ENCODE measurements around the gene LRRC70.

Gene LRRC70

GRCh38 chr5:62542720-62543119 lies 35.9 kb upstream of the LRRC70 start:
- Histone ChIP-seq H3K27ac (ENCODE audit: insufficient read depth in 1 of 2, low read depth in 1 of 2, low read length in 2 of 2, poor library complexity in 1 of 2, severe bottlenecking in 2 of 2) (no peak overlapping the region), H3K36me3 (ENCODE audit: control insufficient read depth in 4 of 4, insufficient read depth in 4 of 4, low read length in 3 of 4) (peaks cover 4 to 14% (median 8%) of the 10 kb centered on the region in 4 experiments), H3K4me1 (ENCODE audit: control extremely low read depth in 1 of 4, control insufficient read depth in 4 of 4, insufficient read depth in 4 of 4, low read length in 3 of 4) (peaks cover 0 to 5% (median 0%) of the 10 kb centered on the region in 4 experiments), H3K9me3 (ENCODE audit: control extremely low read depth in 1 of 5, control insufficient read depth in 4 of 5, insufficient read depth in 2 of 5, low read depth in 1 of 5, low read length in 4 of 5) (no peaks in the 10 kb centered on the region), H3K4me3 (ENCODE audit: control insufficient read depth in 1 of 7, extremely low read depth in 1 of 7, insufficient read depth in 4 of 7, low read depth in 2 of 7, low read length in 6 of 7) (no peak overlapping the region), H3K27me3 (replicated peaks in 2 of 5; ENCODE audit: control insufficient read depth in 4 of 5, insufficient read depth in 5 of 5, low read length in 4 of 5) (no peaks in the 10 kb centered on the region)
- POLR2A ChIA-PET, result no interaction called here
- CTCF ChIA-PET, result interaction anchor here (0.8 kb wide), 1 partner anchor 85 kb away, joined by 3 read pairs; no protein-coding TSS in a partner anchor
- no CpG with 5 or more reads among the region's 1 CpG for WGBS (ENCODE audit: insufficient coverage)
- no peak for DNase-seq

GRCh38 chr5:62547945-62548630 lies 30.5 kb upstream of the LRRC70 start:
- Histone ChIP-seq H3K9me3 (ENCODE audit: control extremely low read depth in 1 of 5, control insufficient read depth in 4 of 5, insufficient read depth in 2 of 5, low read depth in 1 of 5, low read length in 4 of 5) (no peaks in the 10 kb centered on the region), H3K27ac (ENCODE audit: insufficient read depth in 1 of 2, low read depth in 1 of 2, low read length in 2 of 2, poor library complexity in 1 of 2, severe bottlenecking in 2 of 2) (peak overlapping the region in 1 of 2 experiments; percentile 9), H3K27me3 (replicated peaks in 2 of 5; ENCODE audit: control insufficient read depth in 4 of 5, insufficient read depth in 5 of 5, low read length in 4 of 5) (no peaks in the 10 kb centered on the region), H3K4me3 (ENCODE audit: control insufficient read depth in 1 of 7, extremely low read depth in 1 of 7, insufficient read depth in 4 of 7, low read depth in 2 of 7, low read length in 6 of 7) (no peak overlapping the region), H3K4me1 (ENCODE audit: control extremely low read depth in 1 of 4, control insufficient read depth in 4 of 4, insufficient read depth in 4 of 4, low read length in 3 of 4) (peaks cover 0 to 5% (median 0%) of the 10 kb centered on the region in 4 experiments), H3K36me3 (ENCODE audit: control insufficient read depth in 4 of 4, insufficient read depth in 4 of 4, low read length in 3 of 4) (peaks cover 0 to 10% (median under 1%) of the 10 kb centered on the region in 4 experiments)
- DNase-seq, result peak in 2 of 3 donors; percentile 32 to 55
- WGBS (ENCODE audit: insufficient coverage), result 100% methylated on average over 1 of the region's 3 CpGs
- CTCF ChIA-PET, result interaction anchor here (1.3 kb wide), 1 partner anchor 23 kb away, joined by 3 read pairs; no protein-coding TSS in a partner anchor
- POLR2A ChIA-PET, result no interaction called here

GRCh38 chr5:62550103-62550502 lies 28.5 kb upstream of the LRRC70 start:
- no peak for DNase-seq
- ChIA-PET CTCF (interaction anchor here (1.7 kb wide), 1 partner anchor 12 kb away, joined by 4 read pairs; no protein-coding TSS in a partner anchor), POLR2A (interaction anchor here (0.6 kb wide), 1 partner anchor 13 kb away, joined by 3 read pairs; no protein-coding TSS in a partner anchor)
- Histone ChIP-seq H3K9me3 (ENCODE audit: control extremely low read depth in 1 of 5, control insufficient read depth in 4 of 5, insufficient read depth in 2 of 5, low read depth in 1 of 5, low read length in 4 of 5) (no peaks in the 10 kb centered on the region), H3K27ac (ENCODE audit: insufficient read depth in 1 of 2, low read depth in 1 of 2, low read length in 2 of 2, poor library complexity in 1 of 2, severe bottlenecking in 2 of 2) (no peak overlapping the region), H3K27me3 (replicated peaks in 2 of 5; ENCODE audit: control insufficient read depth in 4 of 5, insufficient read depth in 5 of 5, low read length in 4 of 5) (no peaks in the 10 kb centered on the region), H3K4me3 (ENCODE audit: control insufficient read depth in 1 of 7, extremely low read depth in 1 of 7, insufficient read depth in 4 of 7, low read depth in 2 of 7, low read length in 6 of 7) (no peak overlapping the region), H3K36me3 (ENCODE audit: control insufficient read depth in 4 of 4, insufficient read depth in 4 of 4, low read length in 3 of 4) (peaks cover 0 to 11% (median 6%) of the 10 kb centered on the region in 4 experiments), H3K4me1 (ENCODE audit: control extremely low read depth in 1 of 4, control insufficient read depth in 4 of 4, insufficient read depth in 4 of 4, low read length in 3 of 4) (peaks cover 0 to 5% (median 0%) of the 10 kb centered on the region in 4 experiments)
- WGBS (ENCODE audit: insufficient coverage), result no CpG with 5 or more reads among the region's 2 CpGs

GRCh38 chr5:62555930-62556329 lies 22.7 kb upstream of the LRRC70 start:
- Histone ChIP-seq H3K27ac (ENCODE audit: insufficient read depth in 1 of 2, low read depth in 1 of 2, low read length in 2 of 2, poor library complexity in 1 of 2, severe bottlenecking in 2 of 2) (no peak overlapping the region), H3K36me3 (ENCODE audit: control insufficient read depth in 4 of 4, insufficient read depth in 4 of 4, low read length in 3 of 4) (peaks cover 2 to 26% (median 10%) of the 10 kb centered on the region in 4 experiments), H3K4me3 (ENCODE audit: control insufficient read depth in 1 of 7, extremely low read depth in 1 of 7, insufficient read depth in 4 of 7, low read depth in 2 of 7, low read length in 6 of 7) (no peak overlapping the region), H3K4me1 (ENCODE audit: control extremely low read depth in 1 of 4, control insufficient read depth in 4 of 4, insufficient read depth in 4 of 4, low read length in 3 of 4) (no peaks in the 10 kb centered on the region), H3K9me3 (ENCODE audit: control extremely low read depth in 1 of 5, control insufficient read depth in 4 of 5, insufficient read depth in 2 of 5, low read depth in 1 of 5, low read length in 4 of 5) (no peaks in the 10 kb centered on the region), H3K27me3 (replicated peaks in 2 of 5; ENCODE audit: control insufficient read depth in 4 of 5, insufficient read depth in 5 of 5, low read length in 4 of 5) (no peaks in the 10 kb centered on the region)
- CTCF ChIA-PET, result interaction anchor here (1.4 kb wide), 2 partner anchors 18 to 108 kb away, joined by 3 read pairs; no protein-coding TSS in a partner anchor
- POLR2A ChIA-PET, result no interaction called here
- no peak for DNase-seq

- no peak overlapping the region for H3K4me3 ChIP-seq (ENCODE audit: control insufficient read depth in 1 of 7, extremely low read depth in 1 of 7, insufficient read depth in 4 of 7, low read depth in 2 of 7, low read length in 6 of 7)
- H3K27me3 ChIP-seq (replicated peaks in 2 of 5; ENCODE audit: control insufficient read depth in 4 of 5, insufficient read depth in 5 of 5, low read length in 4 of 5), result no peaks in the 10 kb centered on the region
- POLR2A ChIA-PET, result no interaction called here
- no peak overlapping the region for H3K27ac ChIP-seq (ENCODE audit: insufficient read depth in 1 of 2, low read depth in 1 of 2, low read length in 2 of 2, poor library complexity in 1 of 2, severe bottlenecking in 2 of 2)
- H3K36me3 ChIP-seq (ENCODE audit: control insufficient read depth in 4 of 4, insufficient read depth in 4 of 4, low read length in 3 of 4), result peaks cover 2 to 27% (median 7%) of the 10 kb centered on the region in 4 experiments
- no peaks in the 10 kb centered on the region for H3K9me3 ChIP-seq (ENCODE audit: control extremely low read depth in 1 of 5, control insufficient read depth in 4 of 5, insufficient read depth in 2 of 5, low read depth in 1 of 5, low read length in 4 of 5)
- no peaks in the 10 kb centered on the region for H3K4me1 ChIP-seq (ENCODE audit: control extremely low read depth in 1 of 4, control insufficient read depth in 4 of 4, insufficient read depth in 4 of 4, low read length in 3 of 4)
- DNase-seq, result no peak
- CTCF ChIA-PET, result no interaction called here
- WGBS (ENCODE audit: insufficient coverage), result 92% methylated on average over 3 of the region's 3 CpGs
Measured at GRCh38 chr5:62558941-62559340, 19.7 kb upstream of the LRRC70 start.

GRCh38 chr5:62560786-62561185 lies 17.8 kb upstream of the LRRC70 start:
- DNase-seq, result no peak
- H3K4me3 ChIP-seq (ENCODE audit: control insufficient read depth in 1 of 7, extremely low read depth in 1 of 7, insufficient read depth in 4 of 7, low read depth in 2 of 7, low read length in 6 of 7), result no peak overlapping the region
- peaks cover 0 to 3% (median 0%) of the 10 kb centered on the region in 5 experiments for H3K9me3 ChIP-seq (ENCODE audit: control extremely low read depth in 1 of 5, control insufficient read depth in 4 of 5, insufficient read depth in 2 of 5, low read depth in 1 of 5, low read length in 4 of 5)
- ChIA-PET CTCF (interaction anchor here (1.4 kb wide), 1 partner anchor 10 kb away, joined by 4 read pairs; no protein-coding TSS in a partner anchor), POLR2A (no interaction called here)
- WGBS (ENCODE audit: insufficient coverage), result no CpG with 5 or more reads among the region's 1 CpG
- no peak overlapping the region for H3K27ac ChIP-seq (ENCODE audit: insufficient read depth in 1 of 2, low read depth in 1 of 2, low read length in 2 of 2, poor library complexity in 1 of 2, severe bottlenecking in 2 of 2)
- no peaks in the 10 kb centered on the region for H3K27me3 ChIP-seq (replicated peaks in 2 of 5; ENCODE audit: control insufficient read depth in 4 of 5, insufficient read depth in 5 of 5, low read length in 4 of 5)
- H3K36me3 ChIP-seq (ENCODE audit: control insufficient read depth in 4 of 4, insufficient read depth in 4 of 4, low read length in 3 of 4), result peaks cover 2 to 27% (median 7%) of the 10 kb centered on the region in 4 experiments
- H3K4me1 ChIP-seq (ENCODE audit: control extremely low read depth in 1 of 4, control insufficient read depth in 4 of 4, insufficient read depth in 4 of 4, low read length in 3 of 4), result peaks cover 0 to 2% (median 0%) of the 10 kb centered on the region in 4 experiments

- Histone ChIP-seq H3K27me3 (replicated peaks in 2 of 5; ENCODE audit: control insufficient read depth in 4 of 5, insufficient read depth in 5 of 5, low read length in 4 of 5) (no peaks in the 10 kb centered on the region), H3K27ac (ENCODE audit: insufficient read depth in 1 of 2, low read depth in 1 of 2, low read length in 2 of 2, poor library complexity in 1 of 2, severe bottlenecking in 2 of 2) (no peak overlapping the region), H3K36me3 (ENCODE audit: control insufficient read depth in 4 of 4, insufficient read depth in 4 of 4, low read length in 3 of 4) (peaks cover 2 to 26% (median 10%) of the 10 kb centered on the region in 4 experiments), H3K4me3 (ENCODE audit: control insufficient read depth in 1 of 7, extremely low read depth in 1 of 7, insufficient read depth in 4 of 7, low read depth in 2 of 7, low read length in 6 of 7) (no peak overlapping the region), H3K4me1 (ENCODE audit: control extremely low read depth in 1 of 4, control insufficient read depth in 4 of 4, insufficient read depth in 4 of 4, low read length in 3 of 4) (peaks cover 0 to 2% (median 0%) of the 10 kb centered on the region in 4 experiments), H3K9me3 (ENCODE audit: control extremely low read depth in 1 of 5, control insufficient read depth in 4 of 5, insufficient read depth in 2 of 5, low read depth in 1 of 5, low read length in 4 of 5) (peaks cover 0 to 10% (median 2%) of the 10 kb centered on the region in 5 experiments)
- CTCF ChIA-PET, result interaction anchor here (1.4 kb wide), 1 partner anchor 12 kb away, joined by 4 read pairs; no protein-coding TSS in a partner anchor
- WGBS (ENCODE audit: insufficient coverage), result 100% methylated on average over 1 of the region's 1 CpG
- DNase-seq, result no peak
- POLR2A ChIA-PET, result no interaction called here
Measured at GRCh38 chr5:62561896-62562295, 16.7 kb upstream of the LRRC70 start.

All from common myeloid progenitor, CD34-positive (primary cell).